ENCODE data around the gene TRIP12. TPM values are rescaled to one million over a fixed set of nuclear protein-coding genes. Genes with fewer than 3 reads are reported as not detected.

Gene TRIP12
- total RNA-seq, 1 experiment from 2014 or later = 166 TPM

GRCh38 chr2:229888031-229888430 lies 33.8 kb downstream of the TRIP12 start:
- Histone ChIP-seq H4K5ac (ENCODE audit: insufficient read length, low read depth, low read length) (no peak overlapping the region), H3K79me1 (ENCODE audit: insufficient read depth, low read depth, low read length, poor library complexity, severe bottlenecking) (peaks cover 5% of the 10 kb centered on the region), H4K20me1 (ENCODE audit: control insufficient read depth, insufficient read depth, insufficient read length) (no peaks in the 10 kb centered on the region), H2AK5ac (ENCODE audit: insufficient read length, low read length) (no peak overlapping the region), H3K27ac (ENCODE audit: insufficient read length, low read depth, low read length) (no peak overlapping the region), H3K4ac (ENCODE audit: low read depth, low read length) (no peak overlapping the region), H3K79me2 (ENCODE audit: insufficient read depth, low read length) (peaks cover 9% of the 10 kb centered on the region; the same call in 1 of the 2 replicates), H3K56ac (ENCODE audit: insufficient read length, low read depth, low read length) (no peak overlapping the region), H3K9ac (ENCODE audit: extremely low read depth, insufficient read length, low read length) (no peak overlapping the region), H3T11ph (ENCODE audit: low read length) (no peak overlapping the region), H3K9me3 (ENCODE audit: control insufficient read depth, low read depth, low read length) (no peaks in the 10 kb centered on the region), H2BK5ac (ENCODE audit: insufficient read length, low read length) (no peak overlapping the region), H2BK12ac (ENCODE audit: insufficient read length, low read depth, low read length) (no peak overlapping the region), H3K23ac (ENCODE audit: insufficient read length, low read depth, low read length) (no peak overlapping the region), H3K4me1 (ENCODE audit: insufficient read depth, low read length) (no peaks in the 10 kb centered on the region), H3K23me2 (ENCODE audit: insufficient read length, low read depth, low read length, poor library complexity, severe bottlenecking) (no peaks in the 10 kb centered on the region), H3K18ac (ENCODE audit: insufficient read length, low read depth, low read length) (no peak overlapping the region), H3K14ac (ENCODE audit: insufficient read depth, low read length) (no peak overlapping the region), H4K8ac (replicated peaks; ENCODE audit: insufficient read length, low read depth, low read length) (no peak overlapping the region), H2BK20ac (ENCODE audit: low read depth, low read length, poor library complexity, severe bottlenecking) (no peak overlapping the region), H3K4me2 (ENCODE audit: insufficient read depth, insufficient read length, low read length) (no peak overlapping the region), H4K91ac (ENCODE audit: insufficient read length, low read depth, low read length) (no peak overlapping the region), H2BK15ac (ENCODE audit: low read depth, low read length) (no peak overlapping the region), H2BK120ac (ENCODE audit: low read depth, low read length, poor library complexity, severe bottlenecking) (no peak overlapping the region), H2AFZ (ENCODE audit: low read length) (no peak overlapping the region), H3K27me3 (ENCODE audit: insufficient read depth, low read length) (no peaks in the 10 kb centered on the region)
- TF ChIP-seq CTCF (conservative IDR thresholded peaks at IDR 0.05) = no peak
- H3K9me3 Mint-ChIP-seq = no peaks in the 10 kb centered on the region
- H3K27ac Mint-ChIP-seq = peak overlapping the region in 2 of 3 experiments; percentile 50 to 55; a peak in 1 of 7 replicates
- no peak for DNase-seq
- H3K36me3 Mint-ChIP-seq (ENCODE audit: insufficient read depth in 1 of 3, low read depth in 3 of 3) = no peaks in the 10 kb centered on the region; a peak in 1 of 7 replicates
- no CpG with 5 or more reads among the region's 1 CpG for WGBS (ENCODE audit: extremely low coverage, insufficient read length, low lambda C conversion rate)
- no peaks in the 10 kb centered on the region for H3K27me3 Mint-ChIP-seq (ENCODE audit: low read depth)
- H3K4me1 Mint-ChIP-seq = peaks cover 7 to 10% of the 10 kb centered on the region in 2 experiments; a peak in 2 of 4 replicates
- H3K4me3 Mint-ChIP-seq = no peak overlapping the region; a peak in 1 of 5 replicates

All from H9 (cell line).